ENCODE results near the gene ACOT6. TPM values are rescaled to one million over a fixed set of nuclear protein-coding genes. Genes with fewer than 3 reads are reported as not detected.

Gene ACOT6
- total and polyA plus RNA-seq, 9 of the 15 experiments (the other 6 are each of a cell fraction or from before 2014, with no cell fraction given): not detected

DNA sequence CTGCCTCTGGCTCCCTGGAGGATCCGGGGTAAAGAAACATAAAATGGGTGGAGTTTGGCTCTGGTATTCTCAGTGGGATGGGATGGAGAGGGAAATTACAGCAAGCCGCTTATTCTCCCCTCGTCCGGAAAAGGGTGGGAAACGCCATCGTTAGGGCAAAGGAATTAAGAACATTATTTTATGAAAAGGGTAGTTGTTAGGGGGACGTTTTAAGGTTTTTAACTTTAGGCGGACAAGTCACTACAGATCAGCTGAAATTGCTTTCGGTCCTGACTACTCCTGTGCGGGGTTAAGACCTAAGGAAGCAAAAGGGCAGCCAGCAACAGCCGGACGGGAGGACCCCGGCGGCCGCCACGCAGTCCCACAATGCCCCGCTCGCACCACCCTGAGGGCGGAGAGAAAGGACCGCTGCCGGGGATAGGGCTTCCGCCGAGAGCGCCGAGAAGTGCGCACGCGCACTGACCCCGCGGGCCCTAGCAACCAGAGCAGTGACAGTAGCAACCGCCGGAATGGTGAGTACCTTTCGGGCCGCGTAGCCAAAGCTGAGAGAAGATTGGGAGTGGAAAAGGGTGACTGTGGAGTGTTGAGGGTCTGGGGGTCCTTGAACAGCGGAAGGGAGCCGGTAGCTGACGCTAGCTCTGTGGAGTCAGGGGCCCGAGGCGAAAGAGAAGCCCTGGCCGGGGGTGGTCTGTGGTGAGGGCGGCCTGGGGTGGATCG, 32.4 kb downstream of the ACOT6 start, which contains the start of gene DNAL1 (continued):
- TF ChIP-seq POU5F1 (IDR thresholded peaks at IDR 0.05; ENCODE audit: borderline replicate concordance, low read depth, low read length, partially characterized antibody) (no peak), ZNF3 (CRISPR knock-in tag; IDR thresholded peaks at IDR 0.05) (no peak), MYNN (IDR thresholded peaks at IDR 0.05) (no peak), MYNN (CRISPR knock-in tag; IDR thresholded peaks at IDR 0.05) (no peak), ARNT (IDR thresholded peaks at IDR 0.05) (0 out of 4 replicates have a peak, but pooled peaks of 1 of the 2 experiments have one; percentile 42), NR4A1 (CRISPR knock-in tag; IDR thresholded peaks at IDR 0.05) (no peak), NR4A1 (tag; IDR thresholded peaks at IDR 0.05) (peak; percentile 61), MAZ (CRISPR knock-in tag; conservative IDR thresholded peaks at IDR 0.05 in 1 of 2, IDR thresholded peaks at IDR 0.05 in 1 of 2) (no peak), TGIF2 (CRISPR knock-in tag; IDR thresholded peaks at IDR 0.05) (no peak), ZNF239 (CRISPR knock-in tag; IDR thresholded peaks at IDR 0.05) (no peak), RFX7 (CRISPR knock-in tag; IDR thresholded peaks at IDR 0.05) (no peak), ZNF668 (CRISPR knock-in tag; IDR thresholded peaks at IDR 0.05) (peak; percentile 55; the same call in 1 of the 2 replicates), ZNF384 (IDR thresholded peaks at IDR 0.05; ENCODE audit: low read depth, low read length) (no peak), ZNF174 (CRISPR knock-in tag; IDR thresholded peaks at IDR 0.05) (no peak), HNRNPLL (IDR thresholded peaks at IDR 0.05; ENCODE audit: low read depth, low read length, poor library complexity, severe bottlenecking) (peak; percentile 66), COPS2 (conservative IDR thresholded peaks at IDR 0.05) (no peak), PML (IDR thresholded peaks at IDR 0.05; ENCODE audit: low read length) (peak; percentile 39; the same call in 1 of the 2 replicates), ZBTB17 (CRISPR knock-in tag; IDR thresholded peaks at IDR 0.05) (no peak), GABPB1 (CRISPR knock-in tag; IDR thresholded peaks at IDR 0.05) (peak; percentile 32; the same call in 1 of the 2 replicates), RBBP5 (IDR thresholded peaks at IDR 0.05; ENCODE audit: borderline replicate concordance, insufficient read depth, low read length, poor library complexity, severe bottlenecking) (peak; percentile 56), TEAD4 (IDR thresholded peaks at IDR 0.05; ENCODE audit: low read length) (no peak), TEAD4 (CRISPR knock-in tag; IDR thresholded peaks at IDR 0.05; ENCODE audit: borderline replicate concordance) (no peak), ELF2 (CRISPR knock-in tag; IDR thresholded peaks at IDR 0.05) (0 out of 2 replicates have a peak, but pooled peaks have one; percentile 50), GTF2E2 (tag; IDR thresholded peaks at IDR 0.05) (peak; percentile 64; the same call in 1 of the 2 replicates)
- TF ChIP-seq, protein P1, sequence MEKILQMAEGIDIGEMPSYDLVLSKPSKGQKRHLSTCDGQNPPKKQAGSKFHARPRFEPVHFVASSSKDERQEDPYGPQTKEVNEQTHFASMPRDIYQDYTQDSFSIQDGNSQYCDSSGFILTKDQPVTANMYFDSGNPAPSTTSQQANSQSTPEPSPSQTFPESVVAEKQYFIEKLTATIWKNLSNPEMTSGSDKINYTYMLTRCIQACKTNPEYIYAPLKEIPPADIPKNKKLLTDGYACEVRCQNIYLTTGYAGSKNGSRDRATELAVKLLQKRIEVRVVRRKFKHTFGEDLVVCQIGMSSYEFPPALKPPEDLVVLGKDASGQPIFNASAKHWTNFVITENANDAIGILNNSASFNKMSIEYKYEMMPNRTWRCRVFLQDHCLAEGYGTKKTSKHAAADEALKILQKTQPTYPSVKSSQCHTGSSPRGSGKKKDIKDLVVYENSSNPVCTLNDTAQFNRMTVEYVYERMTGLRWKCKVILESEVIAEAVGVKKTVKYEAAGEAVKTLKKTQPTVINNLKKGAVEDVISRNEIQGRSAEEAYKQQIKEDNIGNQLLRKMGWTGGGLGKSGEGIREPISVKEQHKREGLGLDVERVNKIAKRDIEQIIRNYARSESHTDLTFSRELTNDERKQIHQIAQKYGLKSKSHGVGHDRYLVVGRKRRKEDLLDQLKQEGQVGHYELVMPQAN (IDR thresholded peaks at IDR 0.05; ENCODE audit: borderline replicate concordance): peak; percentile 76; the same call in 1 of the 2 replicates
- TF ChIP-seq, protein P2, sequence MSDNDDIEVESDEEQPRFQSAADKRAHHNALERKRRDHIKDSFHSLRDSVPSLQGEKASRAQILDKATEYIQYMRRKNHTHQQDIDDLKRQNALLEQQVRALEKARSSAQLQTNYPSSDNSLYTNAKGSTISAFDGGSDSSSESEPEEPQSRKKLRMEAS (CRISPR knock-in tag; IDR thresholded peaks at IDR 0.05): 0 out of 2 replicates have a peak, but pooled peaks have one; percentile 40
